SK-N-SH (cell line): ENCODE results near the gene WFDC2. TPM values are rescaled to one million over a fixed set of nuclear protein-coding genes. Genes with fewer than 3 reads are reported as not detected.

Source experiments
- CTCF ChIA-PET: fragments of 300-600, 350-600 bp; formaldehyde crosslinking; extraction: SDS; loops from one replicate; lab custom pipeline; 2021; lab: Yijun Ruan, JAX
- POLR2A ChIA-PET: fragments of 350-600 bp; sonication (Branson Sonifier 250); formaldehyde crosslinking; extraction: SDS; loops from one replicate; lab custom pipeline; 2020; ENCODE audit warnings: antibody characterized with exemption, inconsistent platforms; lab: Yijun Ruan, JAX
- DNase-seq: peaks from one replicate; pipeline ENCODE4 v3.0.0; 2012
- H2AFZ ChIP-seq: fragments of 200-600 bp; sonication (generic); 2 replicates; pipeline ENCODE4 v1.8.1; 2016; ENCODE audit warnings: antibody characterized with exemption, mild to moderate bottlenecking, low read depth
- H3F3A ChIP-seq: fragments of 200-600 bp; sonication (generic); replicated peaks from 2 replicates; pipeline ENCODE3; 2016; ENCODE audit warnings: antibody characterized with exemption, mild to moderate bottlenecking; ENCODE audit not compliant: insufficient read depth
- H3K27ac ChIP-seq, 2 experiments: fragments of 200-500 bp in 1 of 2; fragments of 200-600 bp in 1 of 2; sonication (Bioruptor generic) in 1 of 2; sonication (generic), shearing (Covaris generic) in 1 of 2; 2 replicates each; pipeline versions ENCODE4 v1.5.1 to v1.6.1; 2014 to 2016; ENCODE audit warnings: low read depth in 2 of 2, inconsistent platforms in 1 of 2, low read length in 1 of 2, mild to moderate bottlenecking in 1 of 2, mixed read lengths in 1 of 2
- H3K27me3 ChIP-seq: fragments of 200-600 bp; sonication (generic), shearing (Covaris generic); 2 replicates; pipeline ENCODE4 v1.6.1; 2016; ENCODE audit warnings: mixed run types; ENCODE audit not compliant: insufficient read depth
- H3K36me3 ChIP-seq, 2 experiments: fragments of 200-500 bp in 1 of 2; fragments of 200-600 bp in 1 of 2; sonication (Bioruptor generic) in 1 of 2; sonication (generic) in 1 of 2; replicated peaks in 1 of 2; 2 replicates each; pipeline versions ENCODE3 to v1.5.1; 2014 to 2016; ENCODE audit warnings: low read length in 1 of 2, mild to moderate bottlenecking in 1 of 2; ENCODE audit not compliant: insufficient read depth in 2 of 2, control insufficient read depth in 1 of 2
- H3K4me1 ChIP-seq, 2 experiments: fragments of 200-500 bp in 1 of 2; fragments of 200-600 bp in 1 of 2; sonication (Bioruptor generic) in 1 of 2; sonication (generic), shearing (Covaris generic) in 1 of 2; 2 replicates each; pipeline versions ENCODE4 v1.5.1 to v1.6.1; 2014 to 2016; ENCODE audit warnings: low read depth in 1 of 2, low read length in 1 of 2, mixed run types in 1 of 2; ENCODE audit not compliant: insufficient read depth in 2 of 2, control insufficient read depth in 1 of 2
- H3K4me2 ChIP-seq: fragments of 200-600 bp; sonication (generic), shearing (Covaris generic); 2 replicates; pipeline ENCODE4 v1.6.1; 2017; ENCODE audit warnings: mixed run types
- H3K4me3 ChIP-seq, 2 experiments: fragments of 200-500 bp in 1 of 2; fragments of 200-600 bp in 1 of 2; sonication (Bioruptor generic) in 1 of 2; sonication (generic), shearing (Covaris generic) in 1 of 2; 2 replicates each; pipeline versions ENCODE4 v1.5.1 to v1.8.1; 2014 to 2016; ENCODE audit warnings: low read depth in 2 of 2, inconsistent platforms in 1 of 2, low read length in 1 of 2, mild to moderate bottlenecking in 1 of 2, mixed read lengths in 1 of 2, moderate library complexity in 1 of 2
- H3K79me2 ChIP-seq: fragments of 200-600 bp; sonication (generic); 2 replicates; pipeline ENCODE4 v1.8.1; 2017; ENCODE audit warnings: mild to moderate bottlenecking; ENCODE audit not compliant: insufficient read depth
- H3K9ac ChIP-seq: fragments of 200-600 bp; sonication (generic); 2 replicates; pipeline ENCODE4 v1.6.1; 2017; ENCODE audit warnings: mixed run types
- H3K9me2 ChIP-seq: fragments of 200-600 bp; sonication (generic); 2 replicates; pipeline ENCODE4 v1.6.1; 2017; ENCODE audit warnings: mixed run types
- H3K9me3 ChIP-seq: fragments of 200-600 bp; sonication (generic); 2 replicates; pipeline ENCODE4 v1.6.1; 2017; ENCODE audit warnings: mixed run types, mild to moderate bottlenecking, moderate library complexity
- H4K20me1 ChIP-seq: fragments of 200-600 bp; sonication (generic); 2 replicates; pipeline ENCODE4 v1.6.1; 2017; ENCODE audit warnings: mild to moderate bottlenecking, mixed run types; ENCODE audit not compliant: insufficient read depth
- CHD2 ChIP-seq: fragments of 150-350 bp; IDR thresholded peaks from 2 replicates; pipeline ENCODE4 v1.6.1; 2018; ENCODE audit warnings: low read length; ENCODE audit not compliant: partially characterized antibody
- ELF1 ChIP-seq: IDR thresholded peaks from 2 replicates; pipeline ENCODE4 v1.4.0; 2012
- EP300 ChIP-seq, 2 experiments: IDR thresholded peaks; 2 replicates each; pipeline versions ENCODE4 v1.4.0 to v1.6.1; 2012; ENCODE audit warnings: borderline replicate concordance in 1 of 2, low read depth in 1 of 2, low read length in 1 of 2
- EZH2phosphoT487 ChIP-seq: fragments of 200-600 bp; sonication (generic); IDR thresholded peaks from 2 replicates; pipeline ENCODE4 v1.6.1; 2017; ENCODE audit warnings: low read depth, mixed run types, mild to moderate bottlenecking, antibody characterized with exemption, moderate library complexity, borderline replicate concordance
- FOSL2 ChIP-seq: IDR thresholded peaks from 2 replicates; pipeline ENCODE4 v1.4.0; 2012; ENCODE audit warnings: low read depth, mild to moderate bottlenecking, moderate library complexity, borderline replicate concordance
- JUND ChIP-seq: IDR thresholded peaks from 2 replicates; pipeline ENCODE4 v1.4.0; 2012
- MEF2A ChIP-seq: IDR thresholded peaks from 2 replicates; pipeline ENCODE4 v1.4.0; 2012; ENCODE audit warnings: low read depth, borderline replicate concordance
- RXRA ChIP-seq: IDR thresholded peaks from 2 replicates; pipeline ENCODE4 v1.4.0; 2012; ENCODE audit warnings: low read depth, mild to moderate bottlenecking, borderline replicate concordance
- SIN3A ChIP-seq: IDR thresholded peaks from 2 replicates; pipeline ENCODE4 v1.6.1; 2012; ENCODE audit warnings: low read depth, mild to moderate bottlenecking, low read length, moderate library complexity, borderline replicate concordance
- SMC3 ChIP-seq: IDR thresholded peaks from 2 replicates; pipeline ENCODE4 v1.6.1; 2012; ENCODE audit warnings: low read depth, low read length, improper control_type of control experiment
- USF1 ChIP-seq: IDR thresholded peaks from 2 replicates; pipeline ENCODE4 v1.4.0; 2012; ENCODE audit warnings: low read depth, borderline replicate concordance
- YY1 ChIP-seq: IDR thresholded peaks from 2 replicates; pipeline ENCODE4 v1.4.0; 2012; ENCODE audit warnings: low read depth, mild to moderate bottlenecking
- WGBS: methylation state at CpG from one replicate; pipeline ENCODE4 v1.1.6; 2017; ENCODE audit warnings: low lambda C conversion rate; 5-methylcytosine and 5-hydroxymethylcytosine counted together
- polyA plus RNA-seq, 3 experiments: library from polyadenylated mRNA; depleted of rRNA; stranded (reverse); fragments of >200 nt; gene quantifications; 2 replicates each; pipeline ENCODE4 v1.2.3, GENCODE V29; 2012
- small RNA-seq, 7 experiments: library from RNA; depleted of rRNA; stranded (forward); fragments of <200 nt; gene quantifications; one replicate each; pipeline ENCODE3, GENCODE V24; 2012
- TF ChIP-seq, protein P1 (sequence below): fragments of 150-350 bp; IDR thresholded peaks from 2 replicates; pipeline ENCODE4 v1.6.1; 2016; ENCODE audit warnings: mild to moderate bottlenecking, low read depth, low read length
- TF ChIP-seq, protein P2 (sequence below): IDR thresholded peaks from 2 replicates; pipeline ENCODE4 v1.4.0; 2012; ENCODE audit warnings: low read depth, borderline replicate concordance

The WFDC2 gene
- polyA plus RNA-seq, 1 of the 3 experiments (the other 2 are of a cell fraction), result 0.21 TPM

DNA sequence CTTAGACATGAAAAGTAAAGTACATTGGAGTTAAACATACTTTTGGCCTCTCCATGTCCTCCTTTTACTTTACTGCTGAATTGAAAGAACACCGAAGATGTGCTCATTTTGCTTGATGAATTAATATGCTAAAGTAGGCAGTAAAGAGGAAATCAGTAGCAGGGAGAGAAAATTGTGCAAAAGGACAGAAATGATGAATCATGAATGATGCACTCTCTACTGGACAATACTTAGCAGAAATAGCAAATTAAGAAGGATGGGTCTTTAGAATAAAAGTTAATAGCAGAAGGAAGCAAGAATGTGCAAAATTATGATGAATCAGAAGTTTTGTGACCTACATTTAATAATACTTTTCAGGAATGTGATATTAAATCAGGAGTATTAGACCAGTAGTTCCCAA is 54.3 kb downstream of the WFDC2 start:
- Histone ChIP-seq H3K9me3 (no peaks in the 10 kb centered on the region), H3K4me1 (no peaks in the 10 kb centered on the region), H3K9ac (no peak overlapping the region), H3K9me2 (no peaks in the 10 kb centered on the region), H3K27ac (no peak overlapping the region), H3K27me3 (no peaks in the 10 kb centered on the region; the same call in 1 of the 2 replicates), H3F3A (no peaks in the 10 kb centered on the region), H4K20me1 (no peaks in the 10 kb centered on the region), H3K79me2 (no peaks in the 10 kb centered on the region), H3K4me3 (no peak overlapping the region), H3K4me2 (no peak overlapping the region), H3K36me3 (no peaks in the 10 kb centered on the region), H2AFZ (no peak overlapping the region)
- no peak for DNase-seq
- 2% methylated on average over 1 of the region's 1 CpG for WGBS
- POLR2A ChIA-PET, result no interaction called here
- TF ChIP-seq RXRA (no peak), SMC3 (no peak), EP300 (IDR thresholded peaks at IDR 0.05; ENCODE audit: borderline replicate concordance in 1 of 2, low read depth in 1 of 2, low read length in 1 of 2) (no peak), MEF2A (no peak), YY1 (no peak)
- TF ChIP-seq, protein P1, sequence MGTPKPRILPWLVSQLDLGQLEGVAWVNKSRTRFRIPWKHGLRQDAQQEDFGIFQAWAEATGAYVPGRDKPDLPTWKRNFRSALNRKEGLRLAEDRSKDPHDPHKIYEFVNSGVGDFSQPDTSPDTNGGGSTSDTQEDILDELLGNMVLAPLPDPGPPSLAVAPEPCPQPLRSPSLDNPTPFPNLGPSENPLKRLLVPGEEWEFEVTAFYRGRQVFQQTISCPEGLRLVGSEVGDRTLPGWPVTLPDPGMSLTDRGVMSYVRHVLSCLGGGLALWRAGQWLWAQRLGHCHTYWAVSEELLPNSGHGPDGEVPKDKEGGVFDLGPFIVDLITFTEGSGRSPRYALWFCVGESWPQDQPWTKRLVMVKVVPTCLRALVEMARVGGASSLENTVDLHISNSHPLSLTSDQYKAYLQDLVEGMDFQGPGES, result no peak
- TF ChIP-seq, protein P2, sequence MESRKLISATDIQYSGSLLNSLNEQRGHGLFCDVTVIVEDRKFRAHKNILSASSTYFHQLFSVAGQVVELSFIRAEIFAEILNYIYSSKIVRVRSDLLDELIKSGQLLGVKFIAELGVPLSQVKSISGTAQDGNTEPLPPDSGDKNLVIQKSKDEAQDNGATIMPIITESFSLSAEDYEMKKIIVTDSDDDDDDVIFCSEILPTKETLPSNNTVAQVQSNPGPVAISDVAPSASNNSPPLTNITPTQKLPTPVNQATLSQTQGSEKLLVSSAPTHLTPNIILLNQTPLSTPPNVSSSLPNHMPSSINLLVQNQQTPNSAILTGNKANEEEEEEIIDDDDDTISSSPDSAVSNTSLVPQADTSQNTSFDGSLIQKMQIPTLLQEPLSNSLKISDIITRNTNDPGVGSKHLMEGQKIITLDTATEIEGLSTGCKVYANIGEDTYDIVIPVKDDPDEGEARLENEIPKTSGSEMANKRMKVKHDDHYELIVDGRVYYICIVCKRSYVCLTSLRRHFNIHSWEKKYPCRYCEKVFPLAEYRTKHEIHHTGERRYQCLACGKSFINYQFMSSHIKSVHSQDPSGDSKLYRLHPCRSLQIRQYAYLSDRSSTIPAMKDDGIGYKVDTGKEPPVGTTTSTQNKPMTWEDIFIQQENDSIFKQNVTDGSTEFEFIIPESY, result no peak
- CTCF ChIA-PET, result no interaction called here

- Histone ChIP-seq H3K27me3 (no peaks in the 10 kb centered on the region; the same call in 1 of the 2 replicates), H3K4me3 (no peak overlapping the region), H3K79me2 (no peaks in the 10 kb centered on the region), H3K27ac (no peak overlapping the region), H2AFZ (no peak overlapping the region), H3K4me1 (no peaks in the 10 kb centered on the region), H3K9me3 (no peaks in the 10 kb centered on the region), H3K9me2 (no peaks in the 10 kb centered on the region), H3K36me3 (no peaks in the 10 kb centered on the region), H4K20me1 (no peaks in the 10 kb centered on the region), H3K4me2 (no peak overlapping the region), H3F3A (no peaks in the 10 kb centered on the region), H3K9ac (no peak overlapping the region)
- DNase-seq, result no peak
- ChIA-PET POLR2A (no interaction called here), CTCF (no interaction called here)
- TF ChIP-seq EZH2phosphoT487 (no peak), CHD2 (no peak), SMC3 (no peak), SIN3A (no peak), FOSL2 (no peak), ELF1 (no peak), JUND (no peak), RXRA (no peak), USF1 (no peak)
- 49% methylated on average over 4 of the region's 4 CpGs for WGBS
Measured at GRCh38 chr20:45527294-45527693, 57.7 kb downstream of the WFDC2 start.

Small RNA genes lying within 50 kb of the gene (small RNA-seq; reads per million reads assigned to genes)
- gene MIR6812, result 0 to 0.20 (median 0) reads per million in 7 experiments

Other genes starting within 250 kb of the WFDC2 start
- gene SEMG2, start 248.4 kb upstream of the WFDC2 start, polyA plus RNA-seq (2012; rRNA removed), result not detected in 2 replicates
- gene SLPI, start 215.2 kb upstream of the WFDC2 start, polyA plus RNA-seq (2012; rRNA removed), result not detected in 2 replicates
- gene RBPJL, start 162.9 kb upstream of the WFDC2 start, polyA plus RNA-seq (2012; rRNA removed), result not detected in 2 replicates
- gene MATN4, start 161.5 kb upstream of the WFDC2 start, polyA plus RNA-seq (2012; rRNA removed), result 0.13 and 0.16 TPM in 2 replicates
- gene SDC4, start 121.3 kb upstream of the WFDC2 start, polyA plus RNA-seq (2012; rRNA removed), result 131 and 192 TPM in 2 replicates
- gene SYS1, start 106.6 kb upstream of the WFDC2 start, polyA plus RNA-seq (2012; rRNA removed), result 26.5 and 26.9 TPM in 2 replicates
- gene TP53TG5, start 91.4 kb upstream of the WFDC2 start, polyA plus RNA-seq (2012; rRNA removed), result not detected in 2 replicates
- gene DBNDD2, start 61.5 kb upstream of the WFDC2 start, polyA plus RNA-seq (2012; rRNA removed), result 22.4 and 24.5 TPM in 2 replicates
- 144 and 149 TPM in 2 replicates for gene PIGT, start 53.6 kb upstream of the WFDC2 start, polyA plus RNA-seq (2012; rRNA removed)
- not detected in 2 replicates for gene SPINT3, start 45.9 kb downstream of the WFDC2 start, polyA plus RNA-seq (2012; rRNA removed)
- gene WFDC6, start 69.7 kb downstream of the WFDC2 start, polyA plus RNA-seq (2012; rRNA removed), result not detected in 2 replicates
- gene EPPIN, start 77.6 kb downstream of the WFDC2 start, polyA plus RNA-seq (2012; rRNA removed), result not detected in 2 replicates
- gene WFDC8, start 109.5 kb downstream of the WFDC2 start, polyA plus RNA-seq (2012; rRNA removed), result not detected in 2 replicates
- not detected in 2 replicates for gene WFDC10A, start 160.0 kb downstream of the WFDC2 start, polyA plus RNA-seq (2012; rRNA removed)
- gene WFDC9, start 161.5 kb downstream of the WFDC2 start, polyA plus RNA-seq (2012; rRNA removed), result not detected in 2 replicates
- not detected in 2 replicates for gene WFDC11, start 200.5 kb downstream of the WFDC2 start, polyA plus RNA-seq (2012; rRNA removed)
- not detected in 2 replicates for gene WFDC13, start 232.3 kb downstream of the WFDC2 start, polyA plus RNA-seq (2012; rRNA removed)
- gene WFDC10B, start 235.3 kb downstream of the WFDC2 start, polyA plus RNA-seq (2012; rRNA removed), result not detected in 2 replicates